ENCODE data around the gene RPGRIP1L.

GRCh38 chr16:53611179-53611696 is 92.4 kb downstream of the RPGRIP1L start:
- TF ChIP-seq CTCF (IDR thresholded peaks at IDR 0.05) (no peak), EZH2 (IDR thresholded peaks at IDR 0.05) (no peak), EZH2phosphoT487 (IDR thresholded peaks at IDR 0.05) (no peak)
